Fibroblast of villous mesenchyme (primary cell): ENCODE measurements around the gene TMEM184B. TPM values are rescaled to one million over a fixed set of nuclear protein-coding genes. Genes with fewer than 3 reads are reported as not detected.

Source experiments
- DNase-seq: peaks from one replicate; pipeline ENCODE4 v3.0.0-alpha.2; 2010; ENCODE audit warnings: low read depth
- H3K4me3 ChIP-seq: 2 replicates; pipeline ENCODE4 v1.5.1; 2011; ENCODE audit warnings: low read depth, mild to moderate bottlenecking, low read length
- total RNA-seq: library from RNA; depleted of rRNA; stranded (reverse); fragments of >200 nt; gene quantifications from 2 replicates; pipeline ENCODE4 v1.2.3, GENCODE V29; 2012
- TF ChIP-seq, protein P1 (sequence below): IDR thresholded peaks from 2 replicates; pipeline ENCODE4 v1.5.1; 2012; ENCODE audit warnings: low read depth, mild to moderate bottlenecking, low read length; ENCODE audit not compliant: insufficient read depth

Gene TMEM184B
- total RNA-seq, 1 donor: 44.9 TPM

DNA sequence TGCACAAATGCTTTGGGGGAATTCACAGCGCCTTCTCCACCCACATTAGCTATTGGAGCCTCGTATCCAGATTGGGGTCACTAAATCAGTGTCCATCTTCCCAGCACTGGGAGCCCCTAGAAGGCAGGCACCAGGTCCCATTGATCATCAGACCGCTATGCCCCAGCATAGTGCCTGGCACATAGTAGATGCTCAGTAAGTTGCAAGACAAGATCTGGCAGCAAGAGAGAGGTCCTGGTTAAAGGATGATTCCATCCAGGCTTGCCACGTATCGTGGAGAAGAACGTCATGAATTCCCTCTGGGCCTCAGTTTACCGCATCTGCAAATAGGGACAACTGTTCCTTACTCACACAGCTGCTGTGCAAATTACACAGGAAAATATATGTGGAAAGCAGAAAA is 1.7 kb downstream of the TMEM184B start:
- DNase-seq: no peak
- TF ChIP-seq, protein P1, sequence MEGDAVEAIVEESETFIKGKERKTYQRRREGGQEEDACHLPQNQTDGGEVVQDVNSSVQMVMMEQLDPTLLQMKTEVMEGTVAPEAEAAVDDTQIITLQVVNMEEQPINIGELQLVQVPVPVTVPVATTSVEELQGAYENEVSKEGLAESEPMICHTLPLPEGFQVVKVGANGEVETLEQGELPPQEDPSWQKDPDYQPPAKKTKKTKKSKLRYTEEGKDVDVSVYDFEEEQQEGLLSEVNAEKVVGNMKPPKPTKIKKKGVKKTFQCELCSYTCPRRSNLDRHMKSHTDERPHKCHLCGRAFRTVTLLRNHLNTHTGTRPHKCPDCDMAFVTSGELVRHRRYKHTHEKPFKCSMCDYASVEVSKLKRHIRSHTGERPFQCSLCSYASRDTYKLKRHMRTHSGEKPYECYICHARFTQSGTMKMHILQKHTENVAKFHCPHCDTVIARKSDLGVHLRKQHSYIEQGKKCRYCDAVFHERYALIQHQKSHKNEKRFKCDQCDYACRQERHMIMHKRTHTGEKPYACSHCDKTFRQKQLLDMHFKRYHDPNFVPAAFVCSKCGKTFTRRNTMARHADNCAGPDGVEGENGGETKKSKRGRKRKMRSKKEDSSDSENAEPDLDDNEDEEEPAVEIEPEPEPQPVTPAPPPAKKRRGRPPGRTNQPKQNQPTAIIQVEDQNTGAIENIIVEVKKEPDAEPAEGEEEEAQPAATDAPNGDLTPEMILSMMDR: no peak

DNA sequence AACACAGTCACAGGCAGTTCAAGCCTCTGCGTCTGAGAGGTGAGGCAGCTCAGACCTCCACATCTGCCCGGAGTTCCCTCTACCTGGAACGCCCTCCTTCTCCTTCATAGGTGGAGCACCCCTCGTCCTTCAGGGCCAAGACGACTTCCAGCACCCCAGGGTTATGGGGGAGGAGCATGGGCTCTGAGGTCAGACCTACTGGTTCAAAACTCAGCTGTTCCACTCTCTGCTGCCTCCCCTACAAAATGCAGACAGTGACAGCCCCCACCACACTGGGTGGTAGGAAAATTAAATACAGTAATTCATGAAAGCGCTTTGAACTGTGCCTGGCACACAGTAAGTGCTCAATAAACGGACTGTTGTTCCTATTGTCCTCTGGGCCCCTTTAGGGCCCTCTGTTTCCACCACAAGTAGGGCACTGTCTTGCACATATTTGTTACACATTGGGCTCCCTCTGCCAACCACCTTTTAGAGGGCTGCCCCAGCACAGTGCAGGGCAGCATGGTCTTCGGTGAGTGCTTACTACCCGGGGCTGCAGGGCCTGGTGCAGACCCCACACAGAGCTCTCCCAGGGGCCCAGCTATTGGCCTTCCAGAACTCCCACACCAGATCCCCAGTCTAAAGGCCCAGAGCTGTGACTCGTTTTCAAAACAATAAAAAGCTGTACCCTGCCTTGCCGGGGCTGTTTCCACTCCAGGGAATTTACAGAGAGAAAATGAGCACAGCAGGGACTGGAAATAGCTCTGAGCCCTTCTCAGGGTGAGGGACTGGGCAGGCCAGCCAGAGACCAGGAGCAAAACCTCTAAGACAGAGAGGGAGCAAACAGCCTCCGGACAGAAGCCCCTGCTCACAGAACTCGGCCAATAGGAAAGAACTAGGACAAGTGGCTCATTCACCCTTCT is 2.5 kb downstream of the TMEM184B start:
- TF ChIP-seq, protein P1: no peak
- peak overlapping the region; percentile 29 for H3K4me3 ChIP-seq
- peak; percentile 48 for DNase-seq

More for the DNA sequence above, 1.7 kb downstream of the TMEM184B start:
- peak overlapping the region; percentile 90 for H3K4me3 ChIP-seq

DNA sequence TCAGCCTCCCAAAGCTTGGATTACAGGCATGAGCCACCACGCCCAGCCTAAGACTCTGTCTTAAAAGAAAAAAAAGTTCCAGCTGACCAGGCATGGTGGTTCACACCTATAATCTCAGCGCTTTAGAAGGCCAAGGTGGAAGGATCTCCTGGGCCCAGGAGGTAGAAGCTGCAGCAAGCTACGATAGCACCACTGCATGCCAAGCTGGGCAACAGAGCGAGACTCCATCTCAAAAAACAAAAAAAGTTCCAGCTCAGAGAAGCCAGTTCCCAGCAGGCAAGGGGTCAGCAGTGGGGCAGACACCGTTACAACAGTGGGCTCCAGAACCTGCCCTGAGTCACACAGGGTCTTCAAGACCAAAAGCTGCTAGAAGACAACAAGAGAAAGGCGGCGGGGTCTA is 3.3 kb downstream of the TMEM184B start:
- no peak for DNase-seq
- H3K4me3 ChIP-seq: no peak overlapping the region
- TF ChIP-seq, protein P1: no peak

DNA sequence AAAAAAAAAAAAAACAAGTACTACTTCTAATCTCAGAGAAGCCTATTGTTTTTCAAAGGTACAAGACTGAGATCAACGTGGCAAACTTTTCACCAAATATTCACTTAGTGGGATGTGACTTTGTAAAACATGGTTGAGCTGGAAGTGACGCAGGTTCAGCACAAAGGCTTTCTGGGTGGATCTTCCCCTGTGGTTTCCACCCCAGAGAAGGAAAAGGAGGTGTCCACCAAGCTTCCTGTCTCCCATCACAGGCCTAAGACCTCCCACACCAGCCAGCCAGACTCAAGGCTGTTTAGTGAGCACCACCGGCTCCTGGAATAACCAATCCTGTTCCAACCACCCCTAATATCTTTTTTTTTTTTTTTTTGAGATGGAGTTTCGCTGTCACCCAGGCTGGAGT is 5.7 kb downstream of the TMEM184B start:
- H3K4me3 ChIP-seq: no peak overlapping the region
- DNase-seq: peak; percentile 74
- TF ChIP-seq, protein P1: no peak

DNA sequence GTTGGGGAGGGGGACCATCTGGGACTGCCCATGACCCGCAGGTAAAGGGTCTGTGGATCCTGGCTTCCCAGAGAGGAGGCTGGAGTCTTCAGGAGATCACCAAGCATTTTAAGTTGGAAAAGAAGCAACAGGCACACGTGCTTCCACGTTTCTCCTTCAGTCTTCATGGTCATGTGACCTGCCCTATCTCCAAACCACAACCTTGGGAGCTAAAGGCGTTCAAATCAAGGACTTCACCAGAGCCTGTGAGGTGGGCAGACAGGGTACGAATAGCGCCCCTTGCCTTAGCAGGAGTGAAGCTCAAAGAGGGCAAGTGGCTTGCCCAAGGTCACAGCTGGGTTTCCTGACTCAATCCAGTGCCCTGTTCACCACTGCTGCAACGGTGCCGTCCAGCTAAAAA is 6.7 kb downstream of the TMEM184B start:
- TF ChIP-seq, protein P1: no peak
- H3K4me3 ChIP-seq: no peak overlapping the region
- DNase-seq: peak; percentile 77

DNA sequence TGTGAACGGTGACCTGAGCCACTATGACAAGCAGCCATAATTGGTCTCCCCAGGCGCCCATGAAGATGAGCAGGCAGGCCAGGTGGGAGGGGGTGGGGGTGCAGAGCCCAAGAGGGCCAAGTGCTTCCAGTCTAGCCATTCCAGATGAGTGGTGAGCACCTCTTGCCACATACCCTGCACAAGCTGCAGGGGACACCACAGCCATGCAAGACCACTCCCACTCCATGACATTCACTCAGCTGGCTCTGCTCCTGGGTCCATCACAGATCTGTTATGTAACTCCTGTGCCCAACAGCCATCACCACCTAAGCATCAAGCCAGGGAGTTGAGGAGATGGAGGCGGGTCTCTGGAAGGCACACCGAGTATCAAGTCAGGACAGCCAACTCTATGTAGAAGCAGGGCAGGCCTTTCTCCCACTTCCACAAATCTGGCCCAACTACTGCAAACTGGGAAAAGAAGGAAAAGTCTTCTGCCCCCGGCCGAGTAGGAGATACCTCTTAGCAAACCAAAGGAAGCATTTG is 8.4 kb downstream of the TMEM184B start:
- H3K4me3 ChIP-seq: no peak overlapping the region
- TF ChIP-seq, protein P1: no peak
- DNase-seq: no peak
